B cell (primary cell): Measurements from ENCODE around the gene MYD88. TPM values are rescaled to one million over a fixed set of nuclear protein-coding genes. Genes with fewer than 3 reads are reported as not detected.

Experiments
- ATAC-seq: fragments of 200-7000 bp; cut with Tn5 transposase; one replicate; pipeline ENCODE4 v1.10.0; 2021; ENCODE audit warnings: low read depth, mild to moderate bottlenecking, moderate number of reproducible peaks, moderate library complexity
- CTCF ChIA-PET: fragments of 350-600 bp; sonication (Branson Sonifier 250); formaldehyde crosslinking; loops from one replicate; lab custom pipeline; 2021; ENCODE audit warnings: antibody characterized with exemption, inconsistent platforms; lab: Charles Lee
- POLR2A ChIA-PET: fragments of 350-600 bp; sonication (Branson Sonifier 250); formaldehyde crosslinking; loops from one replicate; lab custom pipeline; 2021; ENCODE audit warnings: antibody characterized with exemption; lab: Charles Lee
- DNase-seq: peaks from one replicate; pipeline ENCODE4 v3.0.0; 2013
- H2AFZ ChIP-seq: 2 replicates; pipeline ENCODE4 v1.6.1; 2012; ENCODE audit warnings: mild to moderate bottlenecking, low read depth, low read length; ENCODE audit not compliant: insufficient read depth, poor library complexity, severe bottlenecking
- H3K27ac ChIP-seq, 2 donors: 1 replicate in 1 of 2; 2 replicates in 1 of 2; pipeline ENCODE4 v1.5.1; 2012 to 2013; ENCODE audit warnings: low read length in 2 of 2, mild to moderate bottlenecking in 2 of 2, moderate library complexity in 1 of 2
- H3K27me3 ChIP-seq, 4 experiments: fragments of 200-600 bp in 1 of 4; sonication (generic) in 1 of 4; replicated peaks in 1 of 4; 1 replicate in 2 of 4; 2 replicates in 2 of 4; pipeline versions ENCODE4 v1.6.1 to v1.7.0; 2013 to 2016; ENCODE audit warnings: low read length in 3 of 4, mild to moderate bottlenecking in 2 of 4, mixed read lengths in 1 of 4, moderate library complexity in 1 of 4; ENCODE audit not compliant: insufficient read depth in 4 of 4, control insufficient read depth in 3 of 4; ENCODE audit errors: control extremely low read depth in 1 of 4
- H3K36me3 ChIP-seq, 2 experiments: replicated peaks in 1 of 2; 1 replicate in 1 of 2; 2 replicates in 1 of 2; pipeline versions ENCODE4 v1.6.1 to v1.7.1; 2013; ENCODE audit warnings: low read length in 1 of 2; ENCODE audit not compliant: insufficient read depth in 2 of 2, control insufficient read depth in 1 of 2; ENCODE audit errors: control extremely low read depth in 1 of 2, extremely low read depth in 1 of 2
- H3K4me1 ChIP-seq, 2 donors: fragments of 200-600 bp in 1 of 2; sonication (generic) in 1 of 2; 1 replicate in 1 of 2; 2 replicates in 1 of 2; pipeline versions ENCODE4 v1.5.1 to v1.6.1; 2013 to 2017; ENCODE audit warnings: low read length in 2 of 2; ENCODE audit not compliant: control insufficient read depth in 2 of 2, insufficient read depth in 2 of 2
- H3K4me2 ChIP-seq: replicated peaks from 2 replicates; pipeline ENCODE3; 2012; ENCODE audit warnings: mild to moderate bottlenecking, low read depth, low read length; ENCODE audit not compliant: poor library complexity, severe bottlenecking
- H3K4me3 ChIP-seq, 5 experiments: fragments of 200-600 bp in 1 of 5; sonication (generic) in 1 of 5; 1 replicate in 3 of 5; 2 replicates in 2 of 5; pipeline versions ENCODE4 v1.5.1 to v1.7.0; 2011 to 2016; ENCODE audit warnings: low read length in 4 of 5, mild to moderate bottlenecking in 4 of 5, low read depth in 2 of 5, control low read depth in 1 of 5, moderate library complexity in 1 of 5; ENCODE audit not compliant: insufficient read depth in 1 of 5; ENCODE audit errors: control extremely low read depth in 1 of 5, extremely low read depth in 1 of 5
- H3K79me2 ChIP-seq: fragments of 200-600 bp; sonication (generic); one replicate; pipeline ENCODE4 v1.6.0; 2016; ENCODE audit warnings: low read length; ENCODE audit not compliant: control insufficient read depth, insufficient read depth
- H3K9ac ChIP-seq: fragments of 200-600 bp; sonication (generic); 2 replicates; pipeline ENCODE4 v1.6.1; 2017; ENCODE audit warnings: mild to moderate bottlenecking, low read length, moderate library complexity
- H3K9me3 ChIP-seq, 3 donors: one replicate each; pipeline versions ENCODE4 v1.6.1 to v1.7.1; 2013; ENCODE audit warnings: low read length in 2 of 3; ENCODE audit not compliant: control insufficient read depth in 2 of 3, insufficient read depth in 1 of 3; ENCODE audit errors: control extremely low read depth in 1 of 3
- H4K20me1 ChIP-seq: 2 replicates; pipeline ENCODE4 v1.6.0; 2012; ENCODE audit warnings: mild to moderate bottlenecking, low read length; ENCODE audit not compliant: insufficient read depth, control insufficient read depth, poor library complexity, severe bottlenecking
- H3K27ac Mint-ChIP-seq: one replicate; pipeline ENCODE4 v1.8.0; 2021; ENCODE audit warnings: mixed read lengths
- H3K27me3 Mint-ChIP-seq: one replicate; pipeline ENCODE4 v1.8.0; 2021; ENCODE audit warnings: mixed read lengths
- H3K4me1 Mint-ChIP-seq: one replicate; pipeline ENCODE4 v1.8.0; 2021; ENCODE audit warnings: mixed read lengths
- H3K4me3 Mint-ChIP-seq: one replicate; pipeline ENCODE4 v1.8.0; 2021; ENCODE audit warnings: mixed read lengths
- H3K9me3 Mint-ChIP-seq: one replicate; pipeline ENCODE4 v1.8.0; 2022; ENCODE audit warnings: mixed read lengths; ENCODE audit not compliant: insufficient read depth
- CTCF ChIP-seq: fragments of 200-600 bp; IDR thresholded peaks from one replicate; pipeline ENCODE4 v1.8.0; 2022; ENCODE audit warnings: antibody characterized with exemption, mild to moderate bottlenecking
- EZH2 ChIP-seq: IDR thresholded peaks from 2 replicates; pipeline ENCODE4 v1.6.1; 2012; ENCODE audit warnings: borderline replicate concordance, low read depth, mild to moderate bottlenecking, moderate library complexity, low read length; ENCODE audit not compliant: insufficient read depth, poor library complexity, severe bottlenecking
- WGBS: methylation state at CpG from one replicate; pipeline ENCODE4 v1.1.5; 2013; ENCODE audit warnings: missing lambda C conversion rate; ENCODE audit not compliant: insufficient coverage; 5-methylcytosine and 5-hydroxymethylcytosine counted together
- intact Hi-C: fragments of 100-400 bp; cut with micrococcal nuclease; formaldehyde crosslinking; loops from one replicate; pipeline ENCODE4 v1.10.0; 2022
- polyA plus RNA-seq: library from polyadenylated mRNA; depleted of rRNA; stranded (reverse); fragments of >200 nt; gene quantifications from 2 replicates; pipeline ENCODE4 v1.2.3, GENCODE V29; 2012
- total RNA-seq, 2 donors: library from RNA; stranded (reverse); fragments of 120-200 nt in 1 of 2; gene quantifications; 1 replicate in 1 of 2; 2 replicates in 1 of 2; pipeline versions ENCODE4 v1.2.3 to v1.2.4, GENCODE V29; 2013 to 2022

The MYD88 gene
- total and polyA plus RNA-seq, 2 donors (not counting 1 experiment from before 2014, with no cell fraction given), result 48.0 to 52.3 TPM

DNA sequence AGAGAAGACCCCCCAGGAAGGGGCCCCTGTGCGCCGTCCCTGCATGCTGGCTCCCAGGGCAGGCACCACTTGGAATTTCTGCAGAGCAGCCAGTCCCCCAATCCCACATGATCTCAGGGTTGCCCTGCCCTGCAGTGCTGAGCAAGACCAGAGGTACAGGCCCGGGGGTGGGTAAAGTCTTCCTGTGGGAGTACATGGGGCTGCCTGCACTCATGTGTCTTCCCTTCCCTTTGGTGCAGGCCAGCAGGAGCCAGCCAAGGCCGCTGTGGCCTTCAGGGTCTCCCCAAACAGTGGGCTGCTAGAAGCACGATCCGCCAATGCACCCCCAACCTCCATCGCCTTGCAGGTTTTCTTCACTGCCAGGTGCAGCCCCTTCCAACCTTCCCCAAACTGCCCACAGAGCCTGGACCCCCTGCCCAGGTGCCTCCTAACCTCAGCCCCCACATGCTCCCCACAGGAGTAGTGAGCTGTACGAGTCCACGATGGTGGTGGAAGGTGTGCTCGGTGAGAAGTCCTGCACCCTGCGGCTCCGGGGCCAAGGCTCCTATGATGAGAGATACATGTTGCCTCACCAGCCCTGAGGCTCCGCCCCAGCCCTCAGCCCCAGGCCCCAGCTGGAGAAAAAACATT, 16.5 kb upstream of the MYD88 start:
- no peak for ATAC-seq
- H3K4me3 Mint-ChIP-seq, result no peak overlapping the region
- Histone ChIP-seq H3K9me3 (no peaks in the 10 kb centered on the region), H3K9ac (no peak overlapping the region), H3K79me2 (no peaks in the 10 kb centered on the region), H2AFZ (no peak overlapping the region), H3K27ac (no peak overlapping the region), H3K4me1 (no peaks in the 10 kb centered on the region), H3K4me3 (no peak overlapping the region), H3K27me3 (no peaks in the 10 kb centered on the region), H4K20me1 (peaks cover 8% of the 10 kb centered on the region), H3K4me2 (no peak overlapping the region), H3K36me3 (peaks cover 2 to 57% of the 10 kb centered on the region in 2 experiments)
- intact Hi-C loops, result no loop called here
- H3K27ac Mint-ChIP-seq, result peak overlapping the region; percentile 26
- TF ChIP-seq CTCF (no peak), EZH2 (no peak)
- ChIA-PET POLR2A (no interaction called here), CTCF (no interaction called here)
- H3K9me3 Mint-ChIP-seq, result no peaks in the 10 kb centered on the region
- H3K4me1 Mint-ChIP-seq, result peaks cover 3% of the 10 kb centered on the region
- WGBS, result 97% methylated on average over 11 of the region's 13 CpGs
- H3K27me3 Mint-ChIP-seq, result no peaks in the 10 kb centered on the region
- no peak for DNase-seq

GRCh38 chr3:38122712-38123290, 15.7 kb upstream of the MYD88 start:
- Histone ChIP-seq H3K4me3 (no peak overlapping the region), H2AFZ (no peak overlapping the region), H3K4me2 (no peak overlapping the region), H3K79me2 (no peaks in the 10 kb centered on the region), H3K27ac (no peak overlapping the region), H3K9ac (no peak overlapping the region), H4K20me1 (peaks cover 11% of the 10 kb centered on the region), H3K36me3 (peaks cover 3 to 63% of the 10 kb centered on the region in 2 experiments), H3K9me3 (no peaks in the 10 kb centered on the region), H3K4me1 (no peaks in the 10 kb centered on the region), H3K27me3 (no peaks in the 10 kb centered on the region)
- Mint-ChIP-seq H3K4me3 (no peak overlapping the region), H3K9me3 (no peaks in the 10 kb centered on the region), H3K4me1 (peaks cover 3% of the 10 kb centered on the region), H3K27me3 (no peaks in the 10 kb centered on the region), H3K27ac (no peak overlapping the region)
- 96% methylated on average over 9 of the region's 9 CpGs for WGBS
- TF ChIP-seq EZH2, result no peak
- no peak for TF ChIP-seq CTCF
- DNase-seq, result no peak
- intact Hi-C loops, result no loop called here
- ATAC-seq, result no peak
- ChIA-PET POLR2A (no interaction called here), CTCF (no interaction called here)
